HuH-7 (cell line): ENCODE results near the gene TOPORS.

Source experiments
- DNase-seq: peaks from one replicate; pipeline ENCODE4 v3.0.0; 2011; ENCODE audit warnings: low spot score

Gene TOPORS

GRCh38 chr9:32502464-32502863 is 49.9 kb downstream of the TOPORS start:
- no peak for DNase-seq

- DNase-seq = no peak
These were observed 50.5 kb downstream of the TOPORS start for GRCh38 chr9:32501868-32502267.

- DNase-seq = no peak
These were observed 51.6 kb downstream of the TOPORS start for GRCh38 chr9:32500768-32501167.

GRCh38 chr9:32497921-32498320 is 54.5 kb downstream of the TOPORS start:
- DNase-seq = no peak

- DNase-seq = no peak
These were observed 61.8 kb downstream of the TOPORS start for GRCh38 chr9:32490601-32491000.
